ENCODE results near the gene HSPB8. TPM values are rescaled to one million over a fixed set of nuclear protein-coding genes. Genes with fewer than 3 reads are reported as not detected.

The HSPB8 gene
- total RNA-seq, 2 donors from 2014 or later, result 3.5 to 32.4 TPM

DNA sequence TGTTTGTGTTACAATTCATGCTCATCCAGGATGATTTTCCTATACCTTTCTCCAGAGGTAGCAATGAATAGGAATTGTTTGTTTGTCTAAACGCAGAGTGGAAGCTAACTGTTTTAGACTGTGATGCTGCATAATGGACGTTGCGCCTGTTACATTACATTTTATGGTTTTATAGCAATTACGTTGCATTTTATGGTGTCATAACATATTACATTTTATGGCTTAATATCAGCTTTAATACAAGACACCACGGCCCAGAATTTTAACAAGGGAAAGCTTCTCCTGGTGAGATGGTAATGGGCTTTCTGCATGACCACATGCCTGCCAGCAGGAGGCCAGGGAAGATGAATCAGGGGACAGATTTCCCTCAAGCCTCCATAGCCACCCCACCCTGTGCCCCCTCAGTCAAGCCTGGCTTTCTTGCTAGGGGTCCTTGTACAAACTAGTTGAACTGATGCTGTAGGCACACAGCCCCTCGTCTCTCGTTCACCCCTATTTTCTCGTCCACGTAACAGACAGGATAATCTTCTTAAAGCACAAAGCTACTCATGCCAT lies 56.5 kb downstream of the HSPB8 start:
- DNase-seq, result no peak
- peak; percentile 63 for ATAC-seq
- intact Hi-C loops (cut with DNase I, micrococcal nuclease), result no loop called here

DNA sequence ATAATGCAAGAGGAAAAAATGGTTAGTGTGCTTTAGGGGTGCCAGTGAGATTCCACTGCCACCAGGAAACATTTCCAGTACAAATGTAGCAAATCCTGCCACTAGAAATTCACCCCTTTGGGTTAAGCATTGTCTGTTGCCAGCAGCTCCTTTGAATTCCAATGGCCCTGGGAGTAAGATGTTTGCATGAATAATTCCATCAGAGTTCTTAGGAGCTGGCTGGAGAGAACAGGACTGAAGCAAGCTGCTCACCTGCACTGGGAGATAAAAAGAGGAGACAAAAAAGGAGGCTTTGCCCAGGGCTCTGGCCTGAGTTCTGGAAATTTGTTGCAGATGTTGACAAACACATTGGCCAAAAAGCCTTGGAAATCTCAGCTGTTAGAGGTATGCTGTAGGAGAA lies 57.6 kb downstream of the HSPB8 start:
- DNase-seq, result no peak
- ATAC-seq, result no peak
- intact Hi-C loops (cut with DNase I, micrococcal nuclease), result no loop called here

DNA sequence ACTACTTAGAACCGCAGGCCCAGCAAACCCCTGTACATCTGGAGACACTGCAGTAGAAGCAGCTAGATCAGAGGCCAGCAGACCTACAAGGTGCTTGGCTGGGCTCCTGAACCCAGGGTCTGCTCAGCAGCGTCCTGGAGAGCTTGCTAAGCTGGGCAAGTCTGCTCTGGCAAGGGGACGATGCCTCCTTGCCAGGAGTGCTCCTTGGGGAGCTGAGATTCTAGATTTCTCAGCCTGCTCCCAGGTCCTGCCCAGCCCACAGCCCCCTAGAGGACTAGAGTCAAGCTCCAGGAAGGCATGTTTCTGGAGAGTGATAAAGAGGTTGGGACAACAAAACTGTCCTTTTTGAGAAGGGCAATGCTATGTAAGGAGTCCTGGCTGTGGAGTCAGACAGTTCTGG lies 60.3 kb downstream of the HSPB8 start:
- ATAC-seq, result no peak
- intact Hi-C loops (cut with DNase I, micrococcal nuclease), result no loop called here
- DNase-seq, result no peak

DNA sequence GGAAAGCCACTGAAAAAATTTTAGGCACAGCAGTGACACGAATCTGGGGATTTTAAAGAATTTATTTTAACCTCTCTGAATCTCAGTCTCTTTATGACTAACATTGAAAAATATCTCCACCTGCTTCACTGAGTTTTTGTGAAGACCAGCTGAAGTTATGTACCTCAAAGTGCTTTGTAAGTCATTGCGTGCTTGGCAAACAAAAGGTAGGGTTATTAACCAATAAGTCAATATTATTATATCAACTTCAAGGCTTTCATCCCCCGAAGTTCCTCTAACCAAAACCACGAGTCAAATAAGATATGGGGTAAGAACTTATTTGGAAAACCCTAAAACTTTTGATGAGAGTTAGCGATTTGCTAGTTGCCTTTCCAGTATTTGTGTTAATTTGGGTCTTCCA lies 62.3 kb downstream of the HSPB8 start:
- DNase-seq (no peak), ATAC-seq (no peak)
- intact Hi-C loops (cut with DNase I, micrococcal nuclease), result no loop called here

DNA sequence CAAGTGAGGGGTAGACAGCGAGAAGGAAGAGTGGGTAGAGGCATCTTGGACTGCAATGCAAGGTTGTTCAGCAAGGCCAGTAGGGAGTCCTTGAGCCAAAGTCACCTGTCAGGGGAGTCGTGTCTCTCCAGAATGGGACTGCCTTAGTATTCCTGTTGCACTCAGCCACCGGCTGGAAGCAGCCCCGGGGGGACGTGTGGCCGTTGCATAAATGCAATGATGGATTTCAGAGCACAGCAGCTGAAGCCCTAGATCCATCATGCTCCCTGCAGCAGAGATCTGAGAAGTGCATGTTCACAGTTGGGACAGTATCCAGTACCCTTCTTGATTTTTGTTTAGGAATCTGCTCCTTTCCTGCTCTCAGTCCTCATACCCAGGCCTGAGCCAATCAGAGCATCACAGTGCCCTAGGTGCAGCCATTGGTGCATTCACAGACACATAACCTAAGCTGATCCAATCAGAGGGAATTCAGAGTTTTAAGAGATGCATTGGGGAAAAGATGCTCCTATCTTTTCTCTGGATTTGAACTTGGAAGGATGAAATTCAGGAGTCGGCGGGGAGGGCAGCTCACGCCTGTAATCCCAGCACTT lies 62.9 kb downstream of the HSPB8 start:
- DNase-seq (no peak), ATAC-seq (no peak)
- intact Hi-C loops (cut with DNase I, micrococcal nuclease), result no loop called here

Other genes starting within 250 kb of the HSPB8 start
- not detected for gene SRRM4, start 197.4 kb upstream of the HSPB8 start, total RNA-seq
- 1 to 10 TPM; 1.2 to 4.4 TPM for gene CCDC60, start 155.8 kb downstream of the HSPB8 start, total RNA-seq

Data from left colon (tissue), 2 donors.